A549 (cell line): ENCODE measurements around the gene OR52N1. TPM values are rescaled to one million over a fixed set of nuclear protein-coding genes. Genes with fewer than 3 reads are reported as not detected.

ENCODE experiments used
- ATAC-seq, 2 experiments: fragments of 200-7000 bp in 1 of 2; fragments of >200 bp in 1 of 2; cut with Nextera tagmentation in 1 of 2; cut with Tn5 transposase in 1 of 2; 3 replicates each; pipeline versions ENCODE4 v1.8.0 to v1.9.1; 2018 to 2020; ENCODE audit warnings: mild to moderate bottlenecking in 1 of 2, moderate library complexity in 1 of 2
- CTCF ChIA-PET: fragments of 300-600 bp; sonication (Branson Sonifier 250); formaldehyde crosslinking; extraction: SDS; loops from one replicate; lab custom pipeline; 2021; ENCODE audit warnings: antibody characterized with exemption, inconsistent platforms; lab: Yijun Ruan, JAX
- POLR2A ChIA-PET: fragments of 350-600 bp; formaldehyde crosslinking; extraction: SDS; loops from one replicate; lab custom pipeline; 2021; ENCODE audit warnings: antibody characterized with exemption, inconsistent platforms; lab: Yijun Ruan, JAX
- DNase-seq, 2 experiments: peaks; one replicate each; pipeline versions ENCODE4 v3.0.0 to v3.0.0-alpha.2; 2011 to 2016; ENCODE audit warnings: low read depth in 1 of 2, low spot score in 1 of 2
- FAIRE-seq: peaks from 2 replicates; lab custom pipeline; 2011; peaks lifted over from hg19 to GRCh38; lab: Jason Lieb, UNC
- H3K27ac ChIP-seq, 2 experiments: fragments of >200 bp; sonication (Bioruptor Twin); formaldehyde crosslinking; 3 replicates each; pipeline ENCODE4 v1.5.1; 2016 to 2017
- H3K4me1 ChIP-seq: fragments of >200 bp; sonication (Bioruptor Twin); formaldehyde crosslinking; 3 replicates; pipeline ENCODE4 v1.6.1; 2016
- H3K4me2 ChIP-seq: fragments of >200 bp; sonication (Bioruptor Twin); formaldehyde crosslinking; 3 replicates; pipeline ENCODE4 v1.6.1; 2016
- H3K4me3 ChIP-seq: fragments of >200 bp; sonication (Bioruptor Twin); formaldehyde crosslinking; 3 replicates; pipeline ENCODE4 v1.5.1; 2016
- H3K9me3 ChIP-seq: fragments of >200 bp; sonication (Bioruptor Twin); formaldehyde crosslinking; 3 replicates; pipeline ENCODE4 v1.6.1; 2016
- CBX2 ChIP-seq: fragments of 200-600 bp; sonication (generic); IDR thresholded peaks from 2 replicates; pipeline ENCODE4 v1.6.1; 2016; ENCODE audit warnings: low read depth, mild to moderate bottlenecking, borderline replicate concordance
- CEBPB ChIP-seq, 2 experiments: fragments of >200 bp in 1 of 2; sonication (Bioruptor Twin) in 1 of 2; formaldehyde crosslinking in 1 of 2; IDR thresholded peaks; 2 replicates each; pipeline ENCODE4 v1.6.1; 2012 to 2016
- CHD2 ChIP-seq: fragments of 150-350 bp; IDR thresholded peaks from 2 replicates; pipeline ENCODE4 v1.6.1; 2014; ENCODE audit warnings: low read length; ENCODE audit not compliant: partially characterized antibody
- EHF ChIP-seq: fragments of 250-450 bp; sonication (Bioruptor Pico); IDR thresholded peaks from 2 replicates; pipeline ENCODE4 v1.5.0; 2020; ENCODE audit warnings: mild to moderate bottlenecking
- FOSB ChIP-seq: fragments of 250-450 bp; sonication (Bioruptor Pico); IDR thresholded peaks from 2 replicates; pipeline ENCODE4 v1.5.0; 2020; ENCODE audit warnings: mild to moderate bottlenecking, moderate library complexity
- HDAC2 ChIP-seq: fragments of 200-600 bp; sonication (generic); IDR thresholded peaks from 2 replicates; pipeline ENCODE4 v1.6.1; 2016
- HES2 ChIP-seq: fragments of >200 bp; sonication (Bioruptor Twin); formaldehyde crosslinking; IDR thresholded peaks from 2 replicates; pipeline ENCODE4 v1.6.1; 2016
- HEYL ChIP-seq: fragments of 250-450 bp; sonication (Bioruptor Pico); IDR thresholded peaks from 2 replicates; pipeline ENCODE4 v1.8.0; 2021; ENCODE audit warnings: mild to moderate bottlenecking, moderate library complexity
- HMGXB4 ChIP-seq: fragments of 250-450 bp; sonication (Bioruptor Pico); IDR thresholded peaks from 2 replicates; pipeline ENCODE4 v1.5.0; 2021; ENCODE audit warnings: mild to moderate bottlenecking, moderate library complexity, borderline replicate concordance
- HOXA7 ChIP-seq: fragments of 250-450 bp; sonication (Bioruptor Pico); IDR thresholded peaks from 2 replicates; pipeline ENCODE4 v1.5.0; 2020; ENCODE audit warnings: mild to moderate bottlenecking, moderate library complexity
- HOXB5 ChIP-seq: fragments of 250-450 bp; sonication (Bioruptor Pico); IDR thresholded peaks from 2 replicates; pipeline ENCODE4 v1.5.0; 2020; ENCODE audit warnings: mild to moderate bottlenecking, moderate library complexity
- JUNB ChIP-seq: fragments of >200 bp; sonication (Bioruptor Twin); formaldehyde crosslinking; IDR thresholded peaks from 2 replicates; pipeline ENCODE4 v1.6.1; 2016
- KDM1A ChIP-seq: fragments of 200-600 bp; sonication (generic); IDR thresholded peaks from 2 replicates; pipeline ENCODE4 v1.6.1; 2016; ENCODE audit warnings: low read depth, mild to moderate bottlenecking
- MAFK ChIP-seq: fragments of 450-650 bp; IDR thresholded peaks from 2 replicates; pipeline ENCODE4 v1.6.1; 2014; ENCODE audit not compliant: partially characterized antibody
- NPAS2 ChIP-seq: fragments of 250-450 bp; sonication (Bioruptor Pico); IDR thresholded peaks from 2 replicates; pipeline ENCODE4 v1.8.0; 2022; ENCODE audit warnings: mild to moderate bottlenecking, moderate library complexity, borderline replicate concordance
- RCOR1 ChIP-seq: fragments of 150-350 bp; IDR thresholded peaks from 2 replicates; pipeline ENCODE4 v1.6.1; 2014; ENCODE audit warnings: antibody characterized with exemption, low read length, low read depth
- RNF2 ChIP-seq: fragments of 200-600 bp; sonication (generic); IDR thresholded peaks from 2 replicates; pipeline ENCODE4 v1.6.1; 2016; ENCODE audit warnings: low read depth, mild to moderate bottlenecking, antibody characterized with exemption, moderate library complexity, borderline replicate concordance
- ZNF302 ChIP-seq: fragments of 250-450 bp; sonication (Bioruptor Pico); IDR thresholded peaks from 2 replicates; pipeline ENCODE4 v1.9.0; 2021; ENCODE audit warnings: inconsistent platforms, mild to moderate bottlenecking, moderate library complexity
- ZSCAN20 ChIP-seq: fragments of 250-450 bp; sonication (Bioruptor Pico); IDR thresholded peaks from 2 replicates; pipeline ENCODE4 v1.8.0; 2022; ENCODE audit warnings: mild to moderate bottlenecking, moderate library complexity
- WGBS: methylation state at CpG from one replicate; pipeline ENCODE4 v1.1.6; 2017; ENCODE audit errors: missing lambda C conversion rate; 5-methylcytosine and 5-hydroxymethylcytosine counted together
- polyA plus RNA-seq, 4 experiments: library from polyadenylated mRNA; depleted of rRNA in 3 of 4; stranded (reverse); fragments of >200 nt; fragmentation: RNase III in 1 of 4; extraction: RNeasy Plus Mini Kit Qiagen cat#74134 plus additional on column Dnase treatment in 1 of 4; gene quantifications; 2 replicates in 3 of 4; 3 replicates in 1 of 4; pipeline ENCODE4 v1.2.3, GENCODE V29; 2011 to 2017
- TF ChIP-seq, protein P1 (sequence below): fragments of 250-450 bp; sonication (Bioruptor Pico); IDR thresholded peaks from 2 replicates; pipeline ENCODE4 v1.5.0; 2020; ENCODE audit warnings: low read depth, mild to moderate bottlenecking, moderate library complexity
- TF ChIP-seq, protein P2 (sequence below): fragments of >200 bp; sonication (Bioruptor Twin); formaldehyde crosslinking; IDR thresholded peaks from 3 replicates; pipeline ENCODE4 v1.5.1; 2016
- TF ChIP-seq, protein P3 (sequence below): fragments of 450-650 bp; IDR thresholded peaks from 2 replicates; pipeline ENCODE4 v1.6.1; 2014; ENCODE audit warnings: antibody characterized with exemption

The OR52N1 gene
- polyA plus RNA-seq, 2 of the 4 experiments (the other 2 are of a cell fraction), result not detected

GRCh38 chr11:5831196-5831829 lies 40.2 kb upstream of the OR52N1 start:
- ChIA-PET CTCF (interaction anchor here (0.9 kb wide), 1 partner anchor 22 kb away, joined by 3 read pairs; the partner anchor contains the start of gene OR52N2), POLR2A (no interaction called here)
- no peak for ATAC-seq

DNA sequence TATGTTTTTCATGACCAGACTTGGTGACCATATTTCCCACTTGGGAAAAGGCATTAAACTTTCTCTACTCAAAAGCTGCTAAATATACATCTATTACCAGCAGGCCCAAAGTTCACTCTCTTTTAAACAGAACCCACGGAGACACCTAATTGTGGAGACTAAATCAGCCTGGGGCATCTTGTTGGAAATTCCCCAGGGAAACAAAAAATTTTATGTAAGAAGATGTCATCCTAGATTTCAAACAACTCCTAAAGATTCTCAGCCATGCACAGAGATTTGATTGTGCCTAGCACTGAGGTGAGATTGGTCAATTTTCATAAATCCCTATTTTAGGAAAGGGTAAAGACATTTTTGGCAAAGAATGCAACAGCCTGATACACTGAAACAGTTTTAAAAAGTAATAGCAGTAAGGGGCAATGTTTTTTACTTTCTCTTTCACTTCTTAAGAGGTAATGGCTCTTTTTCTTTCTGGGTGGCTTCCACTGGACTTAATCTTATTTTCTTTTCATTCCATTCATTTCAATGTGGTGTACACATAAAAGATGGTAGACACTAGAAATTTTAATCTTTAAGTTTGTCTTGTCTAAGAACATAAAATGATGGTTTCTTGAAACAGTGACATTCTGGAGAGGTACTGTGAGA lies 27.3 kb upstream of the OR52N1 start:
- ChIA-PET CTCF (no interaction called here), POLR2A (no interaction called here)
- 7% methylated on average over 1 of the region's 1 CpG for WGBS
- Histone ChIP-seq H3K9me3 (no peaks in the 10 kb centered on the region), H3K4me3 (no peak overlapping the region), H3K27ac (no peak overlapping the region), H3K4me1 (no peaks in the 10 kb centered on the region), H3K4me2 (no peak overlapping the region)
- no peak for ATAC-seq
- DNase-seq, result no peak
- TF ChIP-seq HOXB5, result no peak
- no peak for TF ChIP-seq HOXA7 (CRISPR knock-in tag)
- no peak for TF ChIP-seq EHF
- no peak for TF ChIP-seq FOSB
- TF ChIP-seq CBX2, result no peak
- TF ChIP-seq, protein P1, sequence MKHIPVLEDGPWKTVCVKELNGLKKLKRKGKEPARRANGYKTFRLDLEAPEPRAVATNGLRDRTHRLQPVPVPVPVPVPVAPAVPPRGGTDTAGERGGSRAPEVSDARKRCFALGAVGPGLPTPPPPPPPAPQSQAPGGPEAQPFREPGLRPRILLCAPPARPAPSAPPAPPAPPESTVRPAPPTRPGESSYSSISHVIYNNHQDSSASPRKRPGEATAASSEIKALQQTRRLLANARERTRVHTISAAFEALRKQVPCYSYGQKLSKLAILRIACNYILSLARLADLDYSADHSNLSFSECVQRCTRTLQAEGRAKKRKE, result no peak
- TF ChIP-seq HMGXB4 (CRISPR knock-in tag), result no peak
- TF ChIP-seq RNF2, result no peak
- TF ChIP-seq CEBPB (IDR thresholded peaks at IDR 0.05), result no peak
- FAIRE-seq, result peak; percentile 36

More at GRCh38 chr11:5831196-5831829, 40.2 kb upstream of the OR52N1 start:
- H3K4me2 ChIP-seq, result no peak overlapping the region
- no peak overlapping the region for H3K27ac ChIP-seq
- FAIRE-seq (no peak), DNase-seq (no peak)
- no peak for TF ChIP-seq CHD2
- no peak for TF ChIP-seq HDAC2
- TF ChIP-seq EHF, result no peak
- no peak for TF ChIP-seq HEYL
- no peak for TF ChIP-seq NPAS2 (CRISPR knock-in tag)
- TF ChIP-seq RCOR1, result no peak
- TF ChIP-seq HES2, result no peak
- no peaks in the 10 kb centered on the region for H3K9me3 ChIP-seq
- WGBS, result 18% methylated on average over 6 of the region's 6 CpGs
- H3K4me3 ChIP-seq, result no peak overlapping the region
- no peaks in the 10 kb centered on the region for H3K4me1 ChIP-seq

DNA sequence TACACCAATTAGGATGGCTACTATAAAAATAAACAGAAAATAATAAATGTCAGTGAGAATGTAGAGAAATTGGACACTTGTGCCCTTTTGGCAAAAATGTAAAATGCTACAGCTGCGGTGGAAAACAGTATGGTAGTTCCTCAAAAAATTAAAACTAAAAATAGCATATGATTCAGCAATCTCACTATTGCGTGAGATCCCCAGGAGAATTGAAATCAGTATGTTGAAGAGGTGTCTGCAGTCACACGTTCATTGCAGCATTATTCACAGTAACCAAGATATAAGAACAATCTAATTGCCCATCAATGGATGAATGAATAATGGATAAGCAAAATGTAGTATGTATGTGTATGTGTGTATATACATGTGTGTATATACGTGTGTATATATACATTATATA lies 24.5 kb upstream of the OR52N1 start:
- Histone ChIP-seq H3K4me3 (no peak overlapping the region), H3K9me3 (no peaks in the 10 kb centered on the region), H3K27ac (no peak overlapping the region), H3K4me1 (no peaks in the 10 kb centered on the region), H3K4me2 (no peak overlapping the region)
- ChIA-PET POLR2A (no interaction called here), CTCF (no interaction called here)
- WGBS, result 25% methylated on average over 4 of the region's 4 CpGs
- FAIRE-seq (no peak), DNase-seq (no peak), ATAC-seq (no peak)
- TF ChIP-seq, protein P2, sequence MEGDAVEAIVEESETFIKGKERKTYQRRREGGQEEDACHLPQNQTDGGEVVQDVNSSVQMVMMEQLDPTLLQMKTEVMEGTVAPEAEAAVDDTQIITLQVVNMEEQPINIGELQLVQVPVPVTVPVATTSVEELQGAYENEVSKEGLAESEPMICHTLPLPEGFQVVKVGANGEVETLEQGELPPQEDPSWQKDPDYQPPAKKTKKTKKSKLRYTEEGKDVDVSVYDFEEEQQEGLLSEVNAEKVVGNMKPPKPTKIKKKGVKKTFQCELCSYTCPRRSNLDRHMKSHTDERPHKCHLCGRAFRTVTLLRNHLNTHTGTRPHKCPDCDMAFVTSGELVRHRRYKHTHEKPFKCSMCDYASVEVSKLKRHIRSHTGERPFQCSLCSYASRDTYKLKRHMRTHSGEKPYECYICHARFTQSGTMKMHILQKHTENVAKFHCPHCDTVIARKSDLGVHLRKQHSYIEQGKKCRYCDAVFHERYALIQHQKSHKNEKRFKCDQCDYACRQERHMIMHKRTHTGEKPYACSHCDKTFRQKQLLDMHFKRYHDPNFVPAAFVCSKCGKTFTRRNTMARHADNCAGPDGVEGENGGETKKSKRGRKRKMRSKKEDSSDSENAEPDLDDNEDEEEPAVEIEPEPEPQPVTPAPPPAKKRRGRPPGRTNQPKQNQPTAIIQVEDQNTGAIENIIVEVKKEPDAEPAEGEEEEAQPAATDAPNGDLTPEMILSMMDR, result no peak
- no peak for TF ChIP-seq KDM1A
- TF ChIP-seq JUNB, result no peak
- no peak for TF ChIP-seq ZNF302 (CRISPR knock-in tag)
- TF ChIP-seq HEYL, result no peak
- TF ChIP-seq ZSCAN20 (CRISPR knock-in tag), result no peak
- TF ChIP-seq, protein P3, sequence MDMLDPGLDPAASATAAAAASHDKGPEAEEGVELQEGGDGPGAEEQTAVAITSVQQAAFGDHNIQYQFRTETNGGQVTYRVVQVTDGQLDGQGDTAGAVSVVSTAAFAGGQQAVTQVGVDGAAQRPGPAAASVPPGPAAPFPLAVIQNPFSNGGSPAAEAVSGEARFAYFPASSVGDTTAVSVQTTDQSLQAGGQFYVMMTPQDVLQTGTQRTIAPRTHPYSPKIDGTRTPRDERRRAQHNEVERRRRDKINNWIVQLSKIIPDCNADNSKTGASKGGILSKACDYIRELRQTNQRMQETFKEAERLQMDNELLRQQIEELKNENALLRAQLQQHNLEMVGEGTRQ, result no peak
- TF ChIP-seq MAFK, result no peak
